Measurements from ENCODE around the gene USP22. TPM values are rescaled to one million over a fixed set of nuclear protein-coding genes. Genes with fewer than 3 reads are reported as not detected.

The USP22 gene
- total and polyA plus RNA-seq, 2 of the 4 experiments (the other 2 are of a cell fraction): 161 to 319 TPM

DNA sequence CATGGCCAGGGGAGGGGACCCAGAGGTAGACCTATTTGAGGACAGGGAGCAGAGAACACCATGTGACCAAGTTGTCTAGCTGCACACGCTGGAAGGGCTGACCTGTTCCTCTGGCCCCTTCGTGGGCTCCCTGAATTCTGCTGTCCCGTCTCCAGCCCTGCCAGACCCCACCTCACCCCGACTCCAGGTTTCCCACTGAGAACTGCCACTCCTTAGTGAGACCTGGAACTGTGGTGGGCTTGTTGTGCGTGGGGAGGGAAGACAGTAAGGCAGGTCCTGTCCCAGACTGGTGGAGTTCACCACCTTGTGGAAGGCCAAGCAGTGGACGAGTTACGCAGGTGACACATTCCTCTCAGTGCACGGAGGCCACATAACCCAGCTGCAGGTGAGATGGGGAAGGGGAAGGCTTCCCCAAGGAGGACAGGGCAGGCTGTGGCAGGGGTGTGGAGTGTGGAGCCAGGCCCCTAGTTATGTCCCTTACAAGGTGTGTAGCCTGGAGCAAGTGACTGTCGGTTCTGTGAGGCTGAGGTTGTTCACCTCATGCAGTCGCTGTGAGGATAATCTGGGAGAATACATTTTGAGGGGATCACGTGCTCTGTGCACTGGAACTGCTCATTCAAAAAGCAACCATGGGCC is 54.7 kb downstream of the USP22 start:
- no peak overlapping the region for H3K4ac ChIP-seq (ENCODE audit: low read depth, low read length)
- in situ Hi-C loops (cut with MboI; ENCODE audit: low sequenced_read_pairs) (no loop called here), intact Hi-C loops (cut with micrococcal nuclease) (no loop called here), dilution Hi-C loops (cut with HindIII; ENCODE audit: low sequenced_read_pairs, unreplicated experiment) (no loop called here)
- CTCF ChIA-PET: no interaction called here
- POLR2A ChIA-PET (ENCODE audit: unreplicated experiment): no interaction called here
- H2BK15ac ChIP-seq (ENCODE audit: low read depth, low read length): no peak overlapping the region
- H3K4me2 ChIP-seq (ENCODE audit: low read depth, low read length): no peak overlapping the region
- H3K36me3 ChIP-seq (ENCODE audit: control insufficient read depth, insufficient read depth, low read length): no peaks in the 10 kb centered on the region
- H3K23ac ChIP-seq (ENCODE audit: low read depth, low read length): no peak overlapping the region
- no peak overlapping the region for H3K27ac ChIP-seq (ENCODE audit: insufficient read depth, low read length)
- H4K5ac ChIP-seq (ENCODE audit: low read depth, low read length): no peak overlapping the region
- no peak overlapping the region for H2AFZ ChIP-seq (replicated peaks; ENCODE audit: low read length, poor library complexity)
- H3K9me3 ChIP-seq (ENCODE audit: control insufficient read depth, insufficient read depth, low read length): no peaks in the 10 kb centered on the region
- H3K4me3 ChIP-seq (ENCODE audit: insufficient read depth, low read depth, low read length): no peak overlapping the region
- no peak for ATAC-seq (ENCODE audit: low read depth)
- no peak overlapping the region for H3K56ac ChIP-seq (ENCODE audit: extremely low read depth, insufficient read depth, low read length)
- peaks cover 3% of the 10 kb centered on the region; the same call in 1 of the 2 replicates for H3K27me3 ChIP-seq (ENCODE audit: control insufficient read depth, insufficient read depth, low read length)
- H2AK9ac ChIP-seq (replicated peaks; ENCODE audit: low read depth, low read length, poor library complexity): no peak overlapping the region
- no peak overlapping the region for H4K8ac ChIP-seq (ENCODE audit: low read depth in 2 of 2, low read length in 2 of 2)
- H2BK20ac ChIP-seq (ENCODE audit: low read depth, low read length): no peak overlapping the region
- H2BK120ac ChIP-seq (ENCODE audit: low read depth, low read length): no peak overlapping the region
- H3K18ac ChIP-seq (ENCODE audit: low read depth, low read length): no peak overlapping the region
- peaks cover under 1% of the 10 kb centered on the region; the same call in 1 of the 2 replicates for H3K4me1 ChIP-seq (ENCODE audit: control insufficient read depth, insufficient read depth, low read length)
- H2AK5ac ChIP-seq (ENCODE audit: low read depth, low read length): no peak overlapping the region
- H4K91ac ChIP-seq (ENCODE audit: insufficient read depth, low read depth, low read length): no peak overlapping the region
- no peaks in the 10 kb centered on the region for H3K79me1 ChIP-seq (ENCODE audit: low read depth in 1 of 2, low read length in 2 of 2)
- H4K20me1 ChIP-seq (ENCODE audit: insufficient read depth, low read length): no peaks in the 10 kb centered on the region
- TF ChIP-seq CEBPB (IDR thresholded peaks at IDR 0.05; ENCODE audit: low read depth, low read length): no peak
- no peak for TF ChIP-seq MXI1 (IDR thresholded peaks at IDR 0.05; ENCODE audit: borderline replicate concordance, low read depth, low read length)
- TF ChIP-seq RCOR1 (IDR thresholded peaks at IDR 0.05; ENCODE audit: insufficient replicate concordance, low read length): no peak
- no peak for TF ChIP-seq SMC3 (IDR thresholded peaks at IDR 0.05; ENCODE audit: low read depth, low read length)
- TF ChIP-seq, protein P1, sequence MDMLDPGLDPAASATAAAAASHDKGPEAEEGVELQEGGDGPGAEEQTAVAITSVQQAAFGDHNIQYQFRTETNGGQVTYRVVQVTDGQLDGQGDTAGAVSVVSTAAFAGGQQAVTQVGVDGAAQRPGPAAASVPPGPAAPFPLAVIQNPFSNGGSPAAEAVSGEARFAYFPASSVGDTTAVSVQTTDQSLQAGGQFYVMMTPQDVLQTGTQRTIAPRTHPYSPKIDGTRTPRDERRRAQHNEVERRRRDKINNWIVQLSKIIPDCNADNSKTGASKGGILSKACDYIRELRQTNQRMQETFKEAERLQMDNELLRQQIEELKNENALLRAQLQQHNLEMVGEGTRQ (IDR thresholded peaks at IDR 0.05; ENCODE audit: low read depth, low read length): no peak
- no peak for TF ChIP-seq BHLHE40 (IDR thresholded peaks at IDR 0.05; ENCODE audit: low read depth, low read length)
- TF ChIP-seq CHD1 (IDR thresholded peaks at IDR 0.05; ENCODE audit: low read depth, low read length): no peak
- no peak for TF ChIP-seq RAD21 (IDR thresholded peaks at IDR 0.05; ENCODE audit: low read length)
- no peak for TF ChIP-seq MAZ (IDR thresholded peaks at IDR 0.05; ENCODE audit: borderline replicate concordance, low read depth, low read length)
- no peak for TF ChIP-seq FOS (IDR thresholded peaks at IDR 0.05; ENCODE audit: low read depth, low read length)
- TF ChIP-seq, protein P2, sequence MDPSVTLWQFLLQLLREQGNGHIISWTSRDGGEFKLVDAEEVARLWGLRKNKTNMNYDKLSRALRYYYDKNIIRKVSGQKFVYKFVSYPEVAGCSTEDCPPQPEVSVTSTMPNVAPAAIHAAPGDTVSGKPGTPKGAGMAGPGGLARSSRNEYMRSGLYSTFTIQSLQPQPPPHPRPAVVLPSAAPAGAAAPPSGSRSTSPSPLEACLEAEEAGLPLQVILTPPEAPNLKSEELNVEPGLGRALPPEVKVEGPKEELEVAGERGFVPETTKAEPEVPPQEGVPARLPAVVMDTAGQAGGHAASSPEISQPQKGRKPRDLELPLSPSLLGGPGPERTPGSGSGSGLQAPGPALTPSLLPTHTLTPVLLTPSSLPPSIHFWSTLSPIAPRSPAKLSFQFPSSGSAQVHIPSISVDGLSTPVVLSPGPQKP (IDR thresholded peaks at IDR 0.05; ENCODE audit: borderline replicate concordance, low read depth, low read length): no peak
- TF ChIP-seq POLR2A (IDR thresholded peaks at IDR 0.05; ENCODE audit: low read depth, low read length): no peak
- no peak for TF ChIP-seq MAFK (IDR thresholded peaks at IDR 0.05; ENCODE audit: low read depth, low read length)
- no peak for TF ChIP-seq RFX5 (IDR thresholded peaks at IDR 0.05; ENCODE audit: low read depth, low read length)
- TF ChIP-seq NFE2L2 (IDR thresholded peaks at IDR 0.05; ENCODE audit: low read depth, low read length): no peak
- H3K14ac ChIP-seq (replicated peaks; ENCODE audit: low read depth, low read length): no peak overlapping the region
- 86% methylated on average over 6 of the region's 11 CpGs; no CpG with 5 or more reads in 1 of the 2 experiments for WGBS, 2 experiments (ENCODE audit: extremely low coverage in 2 of 2, insufficient read length in 1 of 2)
- no peak overlapping the region for H3K9ac ChIP-seq (ENCODE audit: low read depth, low read length)
- no peak overlapping the region for H2BK5ac ChIP-seq (ENCODE audit: low read depth, low read length, poor library complexity, severe bottlenecking)
- DNase-seq: no peak
- H3K9me1 ChIP-seq (ENCODE audit: insufficient read depth, low read length): 0 out of 2 replicates have a peak, but pooled peaks cover under 1% of the 10 kb centered on the region
- BruUV-seq (replicated peaks): no TSS peak
